Upper lobe of left lung (tissue), 6 donors: ENCODE results near the gene ERAL1. TPM values are rescaled to one million over a fixed set of nuclear protein-coding genes. Genes with fewer than 3 reads are reported as not detected.
A peak's percentile ranks its signal among the peaks of the same experiment; 100 is the strongest.
"Not testable (repeated sequence)": the region's sequence is repeated elsewhere in the genome, so short reads cannot be mapped to it uniquely, and the experiment has no call there.

Source experiments
- ATAC-seq, 2 donors: fragments of 200-7000 bp; cut with Tn5 transposase; one replicate each; pipeline ENCODE4 v1.9.1; 2022; ENCODE audit warnings: mild to moderate bottlenecking in 2 of 2, moderate library complexity in 2 of 2; ENCODE audit not compliant: low FRiP score in 2 of 2
- DNase-seq, 2 donors: peaks; one replicate each; pipeline ENCODE4 v3.0.0-alpha.2; 2019 to 2020
- H3K27ac ChIP-seq, 4 donors: fragments of 200-600 bp; sonication (generic); one replicate each; pipeline ENCODE4 v1.5.1; 2016 to 2019
- H3K27me3 ChIP-seq, 4 donors: fragments of 200-600 bp; sonication (generic); one replicate each; pipeline ENCODE4 v1.5.1; 2017 to 2019
- H3K36me3 ChIP-seq, 4 donors: fragments of 200-600 bp; sonication (generic); one replicate each; pipeline ENCODE4 v1.5.1; 2016 to 2019
- H3K4me1 ChIP-seq, 4 donors: fragments of 200-600 bp; sonication (generic); one replicate each; pipeline ENCODE4 v1.5.1; 2018 to 2019
- H3K4me3 ChIP-seq, 4 donors: fragments of 200-600 bp; sonication (generic); one replicate each; pipeline ENCODE4 v1.5.1; 2017 to 2019; ENCODE audit warnings: mild to moderate bottlenecking in 2 of 4, moderate library complexity in 1 of 4
- H3K9me3 ChIP-seq, 4 donors: fragments of 200-600 bp; sonication (generic); one replicate each; pipeline ENCODE4 v1.5.1; 2018 to 2019
- CTCF ChIP-seq, 6 experiments: fragments of 450-650 bp in 4 of 6; fragments of 200-600 bp in 2 of 6; sonication (generic) in 2 of 6; IDR thresholded peaks; one replicate each; pipeline ENCODE4 v1.5.1; 2016 to 2019; ENCODE audit warnings: antibody characterized with exemption in 6 of 6
- EP300 ChIP-seq, 4 donors: sonication (generic); formaldehyde crosslinking; IDR thresholded peaks; one replicate each; pipeline ENCODE4 v1.5.1; 2017; ENCODE audit warnings: antibody characterized with exemption in 4 of 4, control low read depth in 2 of 4
- POLR2A ChIP-seq, 4 donors: fragments of 450-650 bp; IDR thresholded peaks; one replicate each; pipeline ENCODE4 v1.5.1; 2016 to 2017; ENCODE audit warnings: antibody characterized with exemption in 4 of 4, mild to moderate bottlenecking in 2 of 4
- POLR2AphosphoS5 ChIP-seq, 2 donors: sonication (generic); formaldehyde crosslinking; IDR thresholded peaks; one replicate each; pipeline ENCODE4 v1.5.1; 2017; ENCODE audit warnings: antibody characterized with exemption in 2 of 2
- whole genome bisulfite sequencing, 2 donors: methylation state at CpG; one replicate each; pipeline ENCODE4 v1.1.5; 2017 to 2018; 5-methylcytosine and 5-hydroxymethylcytosine counted together
- total RNA-seq, 6 donors: library from RNA; depleted of rRNA in 4 of 6; stranded (reverse); fragments of >200 nt in 4 of 6; gene quantifications; one replicate each; pipeline versions ENCODE4 v1.1.0 to v1.2.1, GENCODE V29; 2016 to 2021
- donor health status: DM: no; HTN: no; CAD: no; lungs with moderate emphysema.
- donor health status: DM: no; HTN: yes; CAD: no; lungs with severe emphysema.

ERAL1 gene
- total RNA-seq, 6 donors from 2014 or later = 22.4 to 41.3 (median 27.7) TPM

DNA sequence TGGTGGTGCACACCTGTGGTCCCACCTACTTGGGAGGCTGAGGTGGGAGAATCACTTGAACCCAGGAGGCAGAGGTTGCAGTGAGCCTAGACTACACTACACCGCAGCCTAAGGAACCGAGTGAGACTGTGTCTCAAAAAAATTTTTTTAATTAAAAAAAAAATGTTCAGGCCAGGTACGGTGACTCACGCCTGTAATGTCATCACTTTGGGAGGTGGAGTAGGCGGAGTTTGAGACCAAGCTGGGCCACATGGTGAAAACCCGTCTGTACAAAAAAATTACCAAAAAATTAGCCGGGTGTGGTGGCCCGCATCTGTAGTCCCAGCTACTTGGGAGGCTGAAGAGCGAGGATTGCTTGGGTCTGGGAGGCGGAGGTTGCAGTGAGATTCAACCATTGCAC lies 8.6 kb upstream of the ERAL1 start:
- DNase-seq (no peak), ATAC-seq (no peak)
- Histone ChIP-seq H3K27ac (no peak overlapping the region), H3K9me3 (no peaks in the 10 kb centered on the region), H3K36me3 (no peaks in the 10 kb centered on the region), H3K4me1 (peaks cover 7 to 13% (median 12%) of the 10 kb centered on the region in 4 donors), H3K27me3 (no peaks in the 10 kb centered on the region), H3K4me3 (no peak overlapping the region)
- WGBS, 2 donors = 92 to 93% methylated on average over 10 of the region's 10 CpGs
- no peak for TF ChIP-seq CTCF (IDR thresholded peaks at IDR 0.05)
- no peak for TF ChIP-seq POLR2AphosphoS5 (IDR thresholded peaks at IDR 0.05)
- TF ChIP-seq POLR2A (IDR thresholded peaks at IDR 0.05) = no peak
- TF ChIP-seq EP300 (IDR thresholded peaks at IDR 0.05) = no peak

GRCh38 chr17:28846699-28847098 lies 8.1 kb upstream of the ERAL1 start:
- not testable (repeated sequence) for ATAC-seq, H3K4me3 ChIP-seq, H3K9me3 ChIP-seq, H3K36me3 ChIP-seq, H3K27me3 ChIP-seq, H3K27ac ChIP-seq, DNase-seq, H3K4me1 ChIP-seq
- WGBS, 2 donors = 91 to 93% methylated on average over 9 of the region's 9 CpGs

DNA sequence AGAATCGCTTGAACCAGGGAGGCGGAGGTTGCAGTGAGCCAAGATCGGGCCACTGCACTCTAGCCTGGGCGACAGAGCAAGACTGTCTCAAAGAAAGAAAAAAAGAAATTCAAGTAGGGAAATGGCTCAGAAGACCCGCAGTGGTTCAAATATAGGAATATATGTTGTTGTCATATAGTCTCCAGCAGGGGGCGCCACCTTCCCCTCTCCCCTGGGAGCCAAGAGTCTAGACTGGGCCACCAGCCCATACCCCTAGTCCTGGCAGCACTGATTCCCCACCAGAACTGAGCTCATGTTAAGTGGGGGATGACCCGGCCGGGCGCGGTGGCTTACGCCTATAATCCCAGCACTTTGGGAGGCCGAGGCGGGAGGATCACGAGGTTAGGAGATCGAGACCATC lies 6.1 kb upstream of the ERAL1 start:
- not testable (repeated sequence) for H3K4me1 ChIP-seq, H3K27ac ChIP-seq, H3K4me3 ChIP-seq, H3K9me3 ChIP-seq, H3K27me3 ChIP-seq, H3K36me3 ChIP-seq
- TF ChIP-seq CTCF (IDR thresholded peaks at IDR 0.05) = peak in 5 of 6 experiments; percentile 18 to 42 (median 35)
- DNase-seq = peak; percentile 62 to 66
- ATAC-seq = peak; percentile 50 to 70
- WGBS, 2 donors = 84 to 92% methylated on average over 14 to 15 of the region's 15 CpGs

- no peaks in the 10 kb centered on the region for H3K9me3 ChIP-seq
- H3K27me3 ChIP-seq = no peaks in the 10 kb centered on the region
- ATAC-seq (no peak), DNase-seq (no peak)
- peaks cover 2 to 4% (median 3%) of the 10 kb centered on the region in 4 donors for H3K4me1 ChIP-seq
- TF ChIP-seq POLR2A (IDR thresholded peaks at IDR 0.05) (no peak), EP300 (IDR thresholded peaks at IDR 0.05) (no peak), CTCF (IDR thresholded peaks at IDR 0.05) (no peak), POLR2AphosphoS5 (IDR thresholded peaks at IDR 0.05) (no peak)
- H3K36me3 ChIP-seq = no peaks in the 10 kb centered on the region
- H3K4me3 ChIP-seq = no peak overlapping the region
- WGBS, 2 donors = 69 to 72% methylated on average over 5 of the region's 5 CpGs
- H3K27ac ChIP-seq = no peak overlapping the region
Measured at GRCh38 chr17:28849281-28849680, 5.5 kb upstream of the ERAL1 start.

DNA sequence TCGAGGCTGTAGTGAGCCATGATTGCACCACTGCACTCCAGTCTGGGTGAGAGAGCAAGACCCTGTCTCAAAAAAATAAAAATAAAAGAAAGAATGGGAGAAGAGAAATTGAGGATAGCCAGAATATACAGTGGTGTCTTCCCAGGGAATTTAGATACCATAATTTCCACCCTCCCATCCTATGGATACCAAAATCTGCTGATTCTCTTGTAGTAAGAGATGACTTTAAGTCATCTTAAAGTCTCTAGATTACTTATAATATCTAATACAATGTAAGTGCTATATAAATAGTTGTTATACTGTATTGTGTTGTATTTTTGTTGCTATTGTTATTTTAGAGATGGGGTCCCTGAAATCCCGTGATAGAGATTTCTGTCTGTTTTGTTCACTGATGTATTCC lies 1.5 kb upstream of the ERAL1 start:
- no peak for TF ChIP-seq CTCF (IDR thresholded peaks at IDR 0.05)
- no peak for TF ChIP-seq POLR2A (IDR thresholded peaks at IDR 0.05)
- TF ChIP-seq EP300 (IDR thresholded peaks at IDR 0.05) = no peak
- no peak for TF ChIP-seq POLR2AphosphoS5 (IDR thresholded peaks at IDR 0.05)
- H3K4me1 ChIP-seq = peaks cover 8 to 15% (median 10%) of the 10 kb centered on the region in 4 donors
- ATAC-seq = no peak

More for the DNA sequence above, 1.5 kb upstream of the ERAL1 start:
- no peak overlapping the region for H3K27ac ChIP-seq
- 79 to 93% methylated on average over 2 of the region's 2 CpGs for WGBS, 2 donors
- no peaks in the 10 kb centered on the region for H3K9me3 ChIP-seq
- DNase-seq = no peak
- H3K4me3 ChIP-seq = no peak overlapping the region
- no peaks in the 10 kb centered on the region for H3K27me3 ChIP-seq
- peaks cover 3 to 20% (median 13%) of the 10 kb centered on the region in 4 donors for H3K36me3 ChIP-seq
